GM20000 (cell line): Measurements from ENCODE around the gene RTKN2.
A peak's percentile ranks its signal among the peaks of the same experiment; 100 is the strongest.
"Not testable (repeated sequence)": the region's sequence is repeated elsewhere in the genome, so short reads cannot be mapped to it uniquely, and the experiment has no call there.

ENCODE experiments used
- DNase-seq: peaks from one replicate; pipeline ENCODE4 v3.0.0; 2012; ENCODE audit warnings: low spot score
- CTCF ChIP-seq: IDR thresholded peaks from 2 replicates; pipeline ENCODE4 v1.5.1; 2012; ENCODE audit warnings: mild to moderate bottlenecking, control low read depth; ENCODE audit errors: extremely low read depth, missing control alignments

Gene RTKN2

GRCh38 chr10:62244785-62245467, 23.7 kb downstream of the RTKN2 start:
- peak; percentile 42 for DNase-seq

DNA sequence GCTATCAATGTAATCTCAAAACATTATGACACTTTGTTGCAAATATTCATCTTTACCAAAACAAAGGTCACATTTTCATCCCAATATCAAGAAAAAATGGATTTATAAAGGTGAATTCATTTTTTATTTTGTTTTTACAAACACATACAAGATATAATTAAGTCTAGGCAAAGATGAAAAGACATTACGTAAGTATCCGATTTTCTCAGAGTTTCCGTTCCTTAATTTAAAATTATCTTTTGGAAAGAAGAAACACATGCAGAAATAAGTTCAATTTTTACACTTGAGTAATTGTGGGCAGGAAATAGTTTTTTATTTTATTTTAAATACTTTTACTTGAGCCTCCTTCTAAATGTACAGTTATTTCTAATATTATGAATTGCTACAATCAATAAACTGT, 24.6 kb downstream of the RTKN2 start:
- TF ChIP-seq CTCF, result no peak
- no peak for DNase-seq

More at GRCh38 chr10:62244785-62245467, 23.7 kb downstream of the RTKN2 start:
- TF ChIP-seq CTCF, result peak; percentile 73

DNA sequence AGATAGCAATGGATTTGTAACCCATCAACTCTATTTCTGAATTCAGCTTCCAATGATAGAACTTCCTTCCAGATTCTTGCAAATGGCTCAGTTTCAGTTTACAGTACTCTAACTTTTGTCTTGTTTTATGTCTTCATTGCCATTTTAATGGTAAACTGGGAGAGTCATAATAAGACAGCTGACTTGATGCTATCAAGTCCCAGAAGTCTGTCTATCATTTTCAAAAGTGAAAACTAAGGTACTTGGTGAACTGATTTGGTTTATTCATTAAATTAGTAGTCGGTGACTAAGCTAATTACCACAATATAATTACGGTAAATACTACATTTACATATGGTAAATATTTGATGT, 25.0 kb downstream of the RTKN2 start:
- no peak for DNase-seq
- no peak for TF ChIP-seq CTCF

DNA sequence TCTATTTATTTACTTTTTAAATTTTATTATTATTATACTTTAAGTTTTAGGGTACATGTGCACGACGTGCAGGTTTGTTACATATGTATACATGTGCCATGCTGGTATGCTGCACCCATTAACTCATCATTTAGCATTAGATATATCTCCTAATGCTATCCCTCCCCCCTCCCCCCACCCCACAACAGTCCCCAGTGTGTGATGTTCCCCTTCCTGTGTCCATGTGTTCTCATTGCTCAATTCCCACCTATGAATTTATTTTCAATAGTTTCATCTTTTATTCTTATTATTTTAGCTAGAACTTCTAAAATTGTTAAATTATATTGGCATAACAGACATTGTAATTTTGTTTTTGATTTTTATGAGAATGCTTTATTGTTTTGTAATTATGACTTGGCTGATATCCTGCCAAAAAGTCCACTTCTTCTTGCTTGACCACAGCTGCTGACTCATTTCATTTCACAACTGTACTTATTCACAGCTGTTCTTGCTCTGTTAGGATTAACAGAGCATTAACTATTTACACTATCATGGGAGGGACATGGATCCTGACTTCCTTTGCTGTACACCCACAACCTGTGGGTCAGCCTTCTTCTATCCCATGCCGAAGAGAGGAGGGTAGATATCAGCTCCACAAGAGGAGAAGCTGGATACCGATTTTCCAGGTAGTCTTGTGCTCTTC, 25.5 kb downstream of the RTKN2 start:
- not testable (repeated sequence) for DNase-seq

GRCh38 chr10:62241521-62241920, 27.1 kb downstream of the RTKN2 start:
- not testable (repeated sequence) for DNase-seq

DNA sequence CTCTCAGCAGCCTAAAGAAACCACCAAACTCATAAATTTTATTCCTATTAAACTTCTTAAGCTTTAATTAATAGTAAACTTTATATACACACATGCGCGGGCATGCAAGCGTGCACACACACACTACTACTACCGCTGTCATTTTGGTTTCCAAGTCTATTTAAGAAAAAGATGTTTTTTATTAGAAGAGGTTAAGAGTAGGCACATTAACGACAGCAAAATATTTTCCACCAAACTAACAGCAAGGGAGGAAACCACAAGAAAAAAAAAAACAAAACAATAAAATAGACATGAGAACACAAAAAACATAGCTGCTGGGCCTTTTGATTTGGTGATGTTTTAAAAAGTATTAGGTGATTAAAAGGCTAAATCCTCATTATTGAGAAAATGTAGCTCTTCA, 28.6 kb downstream of the RTKN2 start:
- no peak for TF ChIP-seq CTCF
- DNase-seq, result no peak

DNA sequence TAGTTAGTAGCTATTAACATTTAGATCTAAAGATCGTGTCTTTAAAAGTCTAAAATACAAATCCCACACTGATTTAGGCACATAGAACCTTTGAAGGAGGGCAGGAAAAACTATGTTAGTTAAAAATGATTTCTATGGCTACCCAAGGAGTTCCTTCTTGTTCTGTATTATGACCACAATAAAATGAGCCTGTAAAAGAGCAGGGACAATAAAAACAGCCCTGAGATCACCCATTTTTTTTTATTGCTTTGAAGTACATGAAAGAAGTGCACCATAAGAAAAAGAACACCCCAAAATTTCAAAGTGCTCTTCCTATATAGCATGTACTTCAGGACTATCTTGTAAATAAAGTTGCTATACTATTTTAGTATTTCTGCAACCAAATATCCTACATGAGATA, 29.8 kb downstream of the RTKN2 start:
- DNase-seq, result no peak
- no peak for TF ChIP-seq CTCF

DNA sequence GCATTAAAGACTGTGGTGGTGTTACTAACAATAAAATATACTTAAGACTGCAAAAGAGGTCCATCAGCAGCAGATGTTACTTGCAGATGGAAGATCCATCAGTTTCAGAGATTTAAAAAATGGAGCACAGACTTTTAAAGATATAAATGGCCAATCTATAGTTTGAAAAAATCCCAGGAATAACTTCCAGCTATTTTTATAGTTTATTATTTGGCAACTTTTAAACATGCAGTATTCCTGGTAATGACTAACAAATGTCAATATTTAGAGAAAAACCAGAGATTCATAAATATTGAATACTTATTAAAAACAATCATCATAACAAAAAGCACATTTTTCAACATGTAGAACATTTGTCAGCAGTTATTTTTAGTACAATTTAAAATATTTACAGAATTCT, 30.7 kb downstream of the RTKN2 start:
- TF ChIP-seq CTCF, result no peak
- no peak for DNase-seq
